HUDEP-2 (cell line): ENCODE data around the gene WNK4.
"Not testable (repeated sequence)": the region's sequence is repeated elsewhere in the genome, so short reads cannot be mapped to it uniquely, and the experiment has no call there.

ENCODE experiments used
- DNase-seq, 76 experiments: peaks; one replicate each; lab custom pipeline; 2025; ENCODE audit not compliant: unreplicated experiment in 76 of 76; lab: John Stamatoyannopoulos, UW

The WNK4 gene

DNA sequence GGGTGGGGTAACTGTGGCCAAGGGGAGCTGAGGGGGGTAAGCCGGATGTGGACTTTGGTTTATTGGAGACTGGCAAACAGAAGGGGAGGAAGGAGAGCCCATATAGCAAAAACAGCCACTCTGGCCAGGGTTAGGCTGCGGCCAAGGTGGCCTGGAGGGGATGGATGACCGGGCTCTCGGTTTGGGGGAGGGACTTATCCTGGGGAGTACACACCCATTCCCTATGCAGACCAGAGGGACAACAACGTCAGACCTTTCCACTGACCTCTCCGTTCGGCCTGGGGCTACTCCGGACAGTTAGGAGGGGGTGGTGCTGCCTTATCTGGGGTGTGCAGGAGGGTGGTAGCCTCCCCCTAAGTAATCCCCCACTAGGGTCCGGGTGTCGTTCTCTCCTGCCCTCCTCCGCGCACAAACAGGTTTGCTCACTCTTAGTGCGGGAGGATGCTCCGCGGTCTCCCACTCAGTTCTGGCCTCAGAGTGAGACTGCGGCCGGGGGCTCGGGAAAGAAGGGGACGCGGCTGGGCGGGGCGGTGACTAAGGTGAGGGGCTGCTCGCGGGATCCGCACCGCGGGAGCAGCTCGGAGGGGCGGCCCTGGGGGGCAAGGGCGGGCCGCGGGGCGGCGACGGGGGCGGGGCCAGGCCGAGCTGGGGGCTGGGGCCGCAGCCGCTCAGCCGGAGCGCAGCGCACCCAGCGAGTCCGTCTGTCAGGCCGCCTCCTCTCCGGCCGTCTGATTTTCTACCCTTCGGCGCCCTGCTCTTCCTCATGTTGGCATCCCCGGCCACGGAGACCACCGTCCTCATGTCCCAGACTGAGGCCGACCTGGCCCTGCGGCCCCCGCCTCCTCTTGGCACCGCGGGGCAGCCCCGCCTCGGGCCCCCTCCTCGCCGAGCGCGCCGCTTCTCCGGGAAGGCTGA, at the start of gene WNK4:
WNK4 (plus strand) TSS at position 675 of the 915 bp plus-strand sequence; CDS start at position 764, 89 bp downstream.
- no peak for DNase-seq

DNA sequence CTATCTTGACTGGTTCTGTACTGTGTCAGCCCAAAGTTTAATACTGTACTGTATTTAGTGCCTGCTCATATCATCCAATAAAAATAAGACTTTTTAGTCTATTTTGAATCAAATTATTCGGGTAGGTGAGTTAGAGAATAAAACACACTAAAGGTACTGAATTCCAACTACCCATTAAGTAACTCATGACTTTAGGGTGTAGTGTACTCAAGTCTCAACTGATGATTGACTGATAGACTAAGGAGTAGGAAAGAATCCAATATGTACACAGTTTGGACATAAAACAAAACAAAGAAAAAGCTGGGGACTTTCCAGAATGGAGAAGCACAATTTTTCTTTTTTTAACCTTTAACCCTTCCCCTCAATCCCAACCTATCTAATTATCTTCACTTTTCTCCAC, 39.7 kb upstream of the WNK4 start:
- peak in 1 of 76 experiments; percentile 7 for DNase-seq

DNA sequence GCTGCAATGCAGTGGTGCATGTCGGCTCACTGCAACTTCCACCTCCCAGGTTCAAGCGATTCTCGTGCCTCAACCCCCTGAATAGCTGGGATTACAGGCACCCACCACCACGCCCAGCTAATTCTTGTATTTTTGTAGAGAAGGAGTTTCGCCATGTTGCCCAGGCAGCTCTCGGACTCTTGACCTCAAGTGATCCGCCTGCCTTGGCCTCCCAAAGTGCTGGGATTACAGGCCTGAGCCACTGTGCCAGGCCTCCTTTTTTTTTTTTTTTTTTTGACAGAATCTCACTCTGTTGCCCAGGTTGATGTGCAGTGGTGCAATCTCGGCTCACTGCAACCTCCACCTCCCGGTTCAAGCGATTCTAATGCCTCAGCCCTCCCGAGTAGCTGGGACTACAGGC, 37.5 kb upstream of the WNK4 start:
- DNase-seq = not testable (repeated sequence)

DNA sequence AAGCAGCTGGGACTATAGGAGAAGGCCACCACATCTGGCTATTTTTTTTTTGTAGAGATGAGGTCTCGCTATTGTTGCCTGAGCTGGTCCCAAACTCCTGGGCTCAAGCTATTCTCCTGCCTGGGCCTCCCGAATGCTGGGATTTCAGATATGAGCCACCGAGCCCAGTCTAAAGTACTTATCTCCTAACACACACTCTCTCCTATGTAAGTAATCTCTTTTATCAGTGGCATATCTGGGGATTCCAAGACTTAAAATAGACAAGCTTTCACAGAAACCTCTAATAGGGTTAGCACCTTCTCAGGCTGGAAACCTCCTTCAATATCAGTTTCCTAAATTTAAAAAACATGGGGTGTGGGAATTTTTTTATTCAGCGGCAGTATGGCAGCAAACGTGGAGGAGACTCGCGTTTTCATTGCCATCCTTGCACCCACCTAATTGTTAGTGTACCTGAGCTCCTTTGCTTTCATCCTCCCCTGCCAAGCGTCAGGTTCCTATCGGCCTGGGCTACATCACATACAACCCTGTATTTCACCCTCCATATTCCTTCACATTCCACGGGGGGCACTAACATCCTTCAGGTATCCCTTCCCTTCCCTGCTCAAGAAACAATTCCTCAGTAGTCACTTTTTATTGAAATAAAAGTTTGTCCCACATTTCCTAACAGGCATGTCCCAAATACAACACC, 36.7 kb upstream of the WNK4 start:
- peak in 44 of 76 experiments; percentile 2 to 69 (median 30) for DNase-seq

DNA sequence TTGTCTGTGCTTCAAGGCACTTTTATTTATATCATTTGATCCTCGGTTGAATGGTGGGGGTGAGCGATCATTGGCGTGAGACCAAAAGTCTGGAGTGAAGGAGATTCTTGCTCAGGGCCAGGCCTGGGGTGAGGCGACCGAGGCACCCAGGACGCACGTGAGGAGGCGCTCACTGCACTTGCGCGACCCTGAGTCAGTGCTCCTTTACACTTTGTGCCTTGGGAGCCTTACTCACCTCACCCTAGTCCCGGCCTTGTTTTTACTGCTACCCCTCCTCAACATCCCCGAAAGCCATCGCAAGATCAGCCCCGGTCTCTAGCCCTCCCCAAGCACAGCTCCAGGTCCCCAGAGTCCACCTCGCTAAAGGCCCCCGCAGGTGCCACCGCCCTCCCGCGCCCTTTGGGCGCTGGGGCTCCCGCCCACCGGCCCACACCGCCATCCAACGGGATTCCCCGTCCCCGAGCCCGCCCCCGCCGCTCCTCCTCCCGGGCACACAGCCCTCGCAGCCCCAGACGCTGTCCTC, 36.1 kb upstream of the WNK4 start:
- DNase-seq = peak in 70 of 76 experiments; percentile 6 to 76 (median 58)

DNA sequence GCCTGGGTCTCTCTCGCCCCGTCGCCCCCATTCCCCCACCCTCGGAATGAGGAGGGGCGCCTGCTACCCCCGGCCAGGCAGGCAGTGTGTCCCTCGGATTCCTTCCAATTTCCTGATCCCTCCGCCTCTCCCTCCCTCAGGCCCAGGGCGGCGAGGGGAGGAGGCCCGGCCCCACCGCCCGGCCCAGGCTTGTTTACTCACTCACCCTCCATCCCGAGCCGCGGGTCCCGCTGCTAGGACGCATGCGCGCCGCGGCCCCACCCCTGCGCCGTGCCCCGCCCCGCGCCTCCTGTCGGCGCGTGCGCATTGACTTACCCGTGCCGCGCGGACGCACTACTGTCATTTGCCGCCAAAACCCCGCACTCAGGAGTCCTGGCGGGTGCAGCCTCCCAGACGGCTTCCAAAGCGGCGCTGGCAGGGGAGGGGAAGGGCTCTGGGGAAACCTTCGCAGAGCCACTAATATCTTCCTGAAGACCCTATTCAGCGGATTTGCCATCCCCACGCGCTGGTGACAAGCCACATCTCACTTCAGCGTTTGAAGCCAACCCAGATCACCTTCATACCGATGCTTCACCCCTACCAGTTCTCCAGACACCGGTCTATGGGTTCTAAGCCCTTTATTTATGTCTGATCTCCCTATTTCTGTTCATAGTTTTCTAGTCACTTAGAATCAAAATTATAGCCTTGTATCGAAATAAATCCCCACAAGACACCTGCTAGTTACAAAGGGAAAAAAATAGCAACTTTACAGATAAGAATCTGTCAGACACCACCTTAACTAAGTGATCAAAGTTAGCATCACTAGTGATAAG, 35.4 kb upstream of the WNK4 start, which contains the start of gene EZH1:
EZH1 (minus strand) TSS at position 235 of the 812 bp plus-strand sequence. CDS start 16,099 bp downstream, outside the sequence.
- DNase-seq = peak in 74 of 76 experiments; percentile 33 to 93 (median 84)

DNA sequence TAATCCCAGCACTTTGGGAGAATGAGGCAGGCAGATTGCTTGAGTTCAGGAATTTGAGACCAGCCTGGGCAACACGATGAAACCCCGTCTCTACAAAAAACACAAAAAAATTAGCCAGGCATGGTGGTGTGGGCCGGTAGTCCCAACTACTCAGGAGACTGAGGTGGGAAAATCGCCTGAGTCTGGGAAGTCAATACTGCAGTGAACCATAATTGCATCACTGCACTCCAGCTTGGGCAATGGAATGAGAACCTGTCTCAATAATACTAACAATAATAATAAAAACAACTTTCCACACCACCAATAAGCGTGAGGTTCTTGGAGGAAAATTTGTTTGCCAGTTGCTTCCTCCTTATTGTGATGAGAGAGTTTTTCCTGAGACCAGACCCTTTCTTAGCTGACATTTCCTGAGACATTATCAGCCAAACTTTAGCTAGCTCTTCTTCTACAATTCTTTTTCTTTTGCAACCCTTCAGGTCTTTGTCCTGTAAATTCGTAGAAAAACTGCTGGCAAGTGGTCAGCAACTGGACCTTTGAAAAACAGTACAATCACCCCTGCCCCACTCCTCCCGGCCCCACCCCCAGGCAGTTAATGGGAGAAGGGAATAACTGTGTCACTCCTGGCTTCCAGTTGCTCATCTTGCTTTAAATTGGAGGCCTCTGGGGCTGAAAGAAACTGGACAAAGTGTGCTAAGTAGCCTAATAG, 32.1 kb upstream of the WNK4 start:
- DNase-seq = no peak

DNA sequence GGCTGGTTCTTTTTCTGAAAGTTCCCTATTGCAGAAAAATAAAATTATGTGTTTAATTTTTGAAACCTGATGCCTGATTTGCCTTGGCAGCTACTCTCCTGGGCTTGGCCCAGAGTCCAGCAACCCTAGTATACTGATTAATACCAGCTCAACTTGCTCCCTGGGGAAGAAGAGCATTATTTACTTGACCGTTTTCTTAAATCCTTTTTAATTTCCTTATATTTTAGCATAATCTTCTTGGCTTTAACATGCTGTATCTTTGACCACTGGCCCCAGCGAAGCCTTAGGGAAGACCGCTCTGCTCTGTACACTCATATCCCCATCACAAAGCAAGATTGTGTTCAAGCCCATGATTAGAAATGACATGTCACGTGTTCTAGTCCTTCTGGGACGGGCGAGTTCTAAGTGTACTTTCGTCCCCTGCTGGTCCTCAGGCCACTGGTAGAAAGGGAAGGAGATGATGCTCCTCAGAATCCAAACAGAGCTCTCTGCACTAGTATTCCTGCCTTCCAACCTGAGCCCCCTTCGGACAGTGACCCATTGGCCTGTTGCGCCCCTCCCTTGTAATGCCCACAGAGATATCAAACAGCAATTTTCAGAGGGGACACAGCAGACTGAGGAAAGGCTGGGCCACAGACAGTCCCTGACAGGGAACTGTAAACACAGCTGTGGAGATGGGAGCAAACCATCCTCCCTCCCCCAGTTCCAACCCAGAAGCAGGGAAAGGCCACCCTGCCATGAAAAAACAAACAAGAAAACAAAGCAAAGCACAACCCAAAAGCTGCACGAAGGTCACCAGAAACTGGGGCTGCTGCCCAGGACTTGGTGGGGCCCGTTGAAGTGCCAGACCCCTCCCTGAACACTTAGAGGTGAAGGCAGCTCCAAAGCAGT, 31.3 kb upstream of the WNK4 start:
- DNase-seq = no peak

DNA sequence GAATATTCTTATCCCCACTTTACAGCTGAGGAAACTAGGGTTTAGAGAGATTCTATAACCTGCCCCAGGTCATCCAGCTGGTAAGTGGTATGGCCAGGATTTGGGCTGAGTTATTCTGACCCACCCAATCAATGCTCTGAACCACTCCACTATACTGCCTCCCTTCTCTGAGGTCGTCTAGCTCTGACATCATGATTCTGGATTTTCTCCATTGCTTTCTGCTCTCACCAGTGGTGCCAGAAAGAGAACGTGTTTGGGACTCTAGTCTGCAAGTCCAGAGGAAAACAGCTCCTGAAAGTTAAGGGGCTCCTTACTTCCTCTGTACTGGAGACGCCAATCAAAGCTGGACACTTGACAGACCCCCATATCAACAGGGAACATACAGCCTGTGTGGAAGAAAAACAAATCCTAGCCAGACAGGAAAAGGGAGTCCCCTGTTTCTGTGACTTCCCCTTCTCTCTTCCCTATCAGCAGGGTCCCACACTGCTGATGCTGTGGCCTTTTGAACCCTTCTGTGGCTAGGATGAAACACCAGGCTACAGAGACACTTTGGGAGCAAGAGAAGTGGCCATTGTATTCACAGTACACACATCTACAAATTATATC, 29.6 kb upstream of the WNK4 start:
- DNase-seq = peak in 1 of 76 experiments; percentile 2

DNA sequence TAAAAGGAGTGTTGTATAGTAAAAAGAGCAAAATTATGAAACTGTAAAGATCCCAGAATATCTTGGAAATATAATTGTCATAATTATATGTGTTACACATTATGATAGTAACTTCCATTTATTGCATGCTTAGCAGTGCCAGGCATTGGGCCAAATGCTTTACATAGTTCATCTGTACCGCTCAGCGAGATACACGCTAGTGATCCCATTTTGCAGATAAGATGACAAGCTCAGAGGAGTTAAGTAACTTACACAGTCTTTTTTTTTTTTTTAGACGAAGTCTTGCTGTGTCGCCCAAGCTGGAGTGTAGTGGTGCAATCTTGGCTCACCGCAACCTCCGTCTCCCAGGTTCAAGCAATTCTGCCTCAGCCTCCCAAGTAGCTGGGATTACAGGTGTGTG, 28.8 kb upstream of the WNK4 start:
- peak in 36 of 76 experiments; percentile 1 to 66 (median 22) for DNase-seq

DNA sequence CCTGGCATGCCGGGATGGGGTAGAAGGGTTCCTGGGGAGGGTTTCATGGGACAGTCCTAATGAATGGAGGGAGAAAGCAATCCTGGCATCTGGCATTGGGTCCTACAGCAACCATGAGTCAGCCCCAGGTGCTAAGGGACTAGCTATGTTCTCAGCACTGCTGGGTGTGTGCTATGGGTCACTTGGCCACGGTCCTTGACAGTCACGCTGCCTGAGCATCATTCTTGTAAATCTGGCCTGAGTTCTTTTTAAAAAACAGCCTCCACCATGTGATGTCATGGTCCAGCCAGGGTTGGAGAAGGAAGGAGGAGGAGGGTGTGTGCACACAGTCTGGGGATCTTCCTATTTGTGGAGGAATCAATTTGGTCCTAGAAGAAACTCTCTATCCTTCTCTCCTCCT, 25.6 kb upstream of the WNK4 start:
- no peak for DNase-seq

DNA sequence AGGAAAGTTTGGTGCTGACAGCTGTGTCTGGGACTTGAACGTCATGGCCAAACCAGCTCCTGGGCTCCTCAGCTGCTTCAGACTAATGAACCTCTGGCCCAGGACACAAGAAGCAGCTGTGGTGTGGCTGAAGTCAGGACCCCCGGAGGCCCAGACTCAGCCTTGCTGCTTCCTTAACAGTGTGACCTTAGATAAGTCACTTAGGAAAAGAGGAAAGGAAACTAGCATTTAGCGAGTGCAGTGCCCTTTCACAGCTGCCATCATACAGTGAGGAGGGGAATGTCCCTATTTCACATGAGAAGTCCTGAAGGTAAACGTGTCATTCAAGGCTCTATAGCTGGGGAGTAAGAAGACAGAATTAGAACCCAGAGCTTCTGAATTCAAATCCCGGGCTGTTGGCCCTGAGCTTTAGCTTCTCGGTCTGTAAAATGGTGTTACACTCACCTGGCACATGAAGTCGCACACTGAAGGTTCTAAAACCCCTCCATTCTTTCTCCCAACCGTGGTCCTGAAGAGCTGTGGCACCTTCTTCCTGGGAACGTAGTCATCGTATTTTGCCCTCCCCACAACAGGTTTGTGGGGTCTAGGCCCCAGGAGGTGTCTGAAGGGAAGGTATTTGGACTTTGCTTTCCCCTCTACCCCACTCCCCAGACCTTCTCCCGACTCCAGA, 20.3 kb upstream of the WNK4 start:
- no peak for DNase-seq

DNA sequence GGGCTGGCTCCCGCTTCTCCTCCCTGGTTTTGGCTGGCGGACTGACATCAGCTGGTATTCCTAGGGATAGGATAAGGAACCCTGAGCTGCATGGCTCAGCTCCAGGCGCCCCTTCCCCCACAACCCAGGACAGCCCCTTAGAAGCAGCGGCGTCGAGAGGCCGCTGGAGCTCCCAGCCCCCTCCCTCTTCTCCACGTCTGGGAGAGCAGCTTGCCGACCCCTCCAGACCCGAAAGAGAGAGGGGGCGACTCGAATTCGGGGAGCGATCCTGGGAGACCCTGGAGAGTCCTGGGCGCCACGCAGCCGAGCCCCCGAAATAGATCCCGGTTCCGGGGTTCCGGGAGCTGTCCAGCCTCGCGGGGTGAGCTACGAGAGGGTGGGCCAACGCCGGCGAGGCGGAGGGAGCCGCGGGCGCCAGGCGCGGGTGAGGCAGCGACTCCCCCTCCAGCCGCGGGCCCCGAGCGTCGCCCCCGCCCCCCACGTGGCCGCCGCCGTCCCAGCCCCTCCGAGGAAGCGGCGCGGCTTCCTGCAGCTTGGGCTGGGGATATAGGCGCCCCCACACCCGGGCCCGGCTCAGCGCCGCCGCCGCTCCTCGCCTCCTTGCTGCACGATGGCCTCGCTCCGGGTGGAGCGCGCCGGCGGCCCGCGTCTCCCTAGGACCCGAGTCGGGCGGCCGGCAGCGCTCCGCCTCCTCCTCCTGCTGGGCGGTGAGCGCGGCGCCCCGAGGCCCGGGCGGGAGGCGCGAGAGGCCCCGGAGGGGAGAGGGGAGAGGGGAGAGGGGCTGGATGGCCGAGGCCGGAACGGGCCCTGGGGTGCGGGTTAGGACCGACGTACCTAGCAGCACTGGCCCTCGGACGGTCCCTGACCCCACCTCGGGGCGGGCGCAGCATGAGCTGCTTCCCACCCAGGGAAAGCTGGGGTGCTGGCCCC, 19.5 kb upstream of the WNK4 start, which contains the start of gene RAMP2:
RAMP2 (plus strand) TSS at position 576 of the 930 bp plus-strand sequence; CDS start at position 611, 35 bp downstream.
- peak in 5 of 76 experiments; percentile 6 to 20 (median 10) for DNase-seq

DNA sequence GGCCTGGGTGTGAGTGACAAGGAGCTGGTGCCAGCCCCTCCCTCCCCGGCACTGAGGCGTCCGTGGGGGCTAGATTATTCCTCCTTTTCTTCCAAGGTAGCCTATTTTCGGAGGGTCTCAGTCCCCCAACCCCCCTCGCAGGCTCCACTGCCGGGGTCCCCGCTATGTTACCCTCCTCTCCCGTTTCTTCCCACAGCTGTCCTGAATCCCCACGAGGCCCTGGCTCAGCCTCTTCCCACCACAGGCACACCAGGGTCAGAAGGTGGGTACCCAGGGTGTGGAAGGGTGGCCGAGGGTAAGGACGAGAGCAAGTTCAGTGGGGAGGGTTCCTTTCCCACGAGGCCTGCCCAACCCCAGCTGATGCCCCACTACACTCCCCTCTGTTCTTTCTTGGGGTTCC, 18.8 kb upstream of the WNK4 start:
- no peak for DNase-seq

DNA sequence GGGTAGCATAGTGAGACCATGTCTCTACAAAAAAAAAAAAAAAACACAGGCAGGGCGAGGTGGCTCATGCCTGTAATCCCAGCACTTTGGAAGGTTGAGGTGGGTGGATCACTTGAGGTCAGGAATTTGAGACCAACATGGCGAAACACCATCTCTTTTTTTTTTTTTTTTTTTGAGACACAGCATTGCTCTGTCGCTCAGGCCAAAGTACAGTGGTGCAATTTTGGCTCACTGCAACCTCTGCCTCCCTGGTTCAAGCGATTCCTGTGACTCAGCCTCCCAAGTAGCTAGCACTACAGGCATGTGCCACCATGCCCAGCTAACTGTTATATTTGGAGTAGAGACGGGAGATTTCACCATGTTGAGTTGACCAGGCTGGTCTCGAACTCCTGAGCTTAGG, 14.3 kb upstream of the WNK4 start:
- DNase-seq = no peak

DNA sequence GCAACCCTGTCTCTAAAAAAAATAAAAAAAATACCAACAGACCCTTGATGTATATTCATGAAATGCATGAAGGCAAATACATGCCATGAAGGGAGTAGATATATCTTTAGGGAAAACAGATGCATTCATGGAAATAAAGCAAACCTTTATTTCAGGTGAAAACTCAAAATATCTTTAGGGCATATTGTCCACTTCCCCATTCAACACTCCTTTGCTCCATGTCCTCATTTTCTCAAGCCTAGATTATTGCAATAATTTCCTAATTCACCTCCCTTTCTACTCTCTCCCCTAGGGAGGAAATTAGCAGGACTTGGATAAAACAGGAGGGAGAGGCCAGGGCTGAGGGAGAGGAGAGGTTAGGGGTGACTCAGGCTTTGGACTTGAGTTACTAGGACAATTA, 12.9 kb upstream of the WNK4 start:
- no peak for DNase-seq

DNA sequence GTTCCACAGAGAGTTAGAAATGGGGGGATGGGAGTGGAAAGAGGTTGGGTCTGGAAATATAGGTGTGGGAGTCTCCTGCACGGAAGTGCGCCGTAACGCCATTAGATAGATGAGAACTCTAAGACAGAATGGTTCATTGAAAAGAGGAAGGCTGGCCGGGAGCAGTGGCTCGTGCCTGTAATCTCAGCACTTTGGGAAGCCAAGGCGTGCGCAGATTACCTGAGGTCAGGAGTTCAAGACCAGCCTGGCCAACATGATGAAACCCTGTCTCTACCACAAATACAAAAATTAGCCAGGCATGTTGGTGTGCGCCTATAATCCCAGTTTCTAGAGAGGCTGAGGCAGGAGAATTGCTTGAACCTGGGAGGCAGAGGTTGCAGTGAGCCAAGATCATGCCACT, 12.4 kb upstream of the WNK4 start:
- DNase-seq = not testable (repeated sequence)
